Dermis microvascular lymphatic vessel endothelial cell (primary cell): ENCODE measurements around the gene SLC8A3. TPM values are rescaled to one million over a fixed set of nuclear protein-coding genes. Genes with fewer than 3 reads are reported as not detected.

Experiments used
- DNase-seq, 2 donors: peaks; one replicate each; pipeline versions ENCODE4 v3.0.0 to v3.0.0-alpha.2; 2010; ENCODE audit warnings: low read depth in 2 of 2
- total RNA-seq: library from RNA; depleted of rRNA; stranded (reverse); fragments of >200 nt; gene quantifications from 2 replicates; pipeline ENCODE4 v1.2.1, GENCODE V29; 2014

The SLC8A3 gene
- total RNA-seq, 1 donor from 2014 or later, result 0.13 TPM

DNA sequence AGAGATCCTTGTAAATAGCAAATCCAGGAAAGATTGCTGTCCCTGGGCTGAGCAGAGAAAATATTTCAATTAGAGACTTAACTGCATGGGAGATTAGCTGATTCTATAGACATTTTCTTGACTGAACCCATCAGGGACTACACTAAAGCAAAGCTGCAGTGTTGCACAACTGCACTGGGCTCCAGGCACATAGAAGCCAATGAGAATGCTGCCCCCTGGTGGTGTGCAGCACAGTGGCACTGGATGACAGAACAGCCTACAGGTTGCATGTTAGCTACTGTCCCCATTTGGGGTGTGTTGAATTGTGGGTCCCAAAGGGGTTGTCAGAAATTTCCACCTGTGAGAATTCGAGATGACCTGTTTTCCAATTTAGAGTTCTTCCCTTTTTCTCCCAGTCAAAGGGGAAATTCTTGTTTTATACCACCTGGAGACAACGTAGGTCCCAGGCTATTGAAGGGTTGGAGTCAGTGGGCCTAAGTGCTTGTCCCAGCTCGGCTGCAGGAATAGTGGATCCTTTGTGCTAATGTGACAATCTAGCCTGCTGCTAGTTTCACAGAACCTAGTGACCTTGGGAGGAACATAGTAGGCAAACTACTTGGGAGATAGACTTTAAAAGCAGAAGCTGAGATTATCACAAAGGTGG is 114.7 kb downstream of the SLC8A3 start:
- DNase-seq, result peak; percentile 52 to 70

DNA sequence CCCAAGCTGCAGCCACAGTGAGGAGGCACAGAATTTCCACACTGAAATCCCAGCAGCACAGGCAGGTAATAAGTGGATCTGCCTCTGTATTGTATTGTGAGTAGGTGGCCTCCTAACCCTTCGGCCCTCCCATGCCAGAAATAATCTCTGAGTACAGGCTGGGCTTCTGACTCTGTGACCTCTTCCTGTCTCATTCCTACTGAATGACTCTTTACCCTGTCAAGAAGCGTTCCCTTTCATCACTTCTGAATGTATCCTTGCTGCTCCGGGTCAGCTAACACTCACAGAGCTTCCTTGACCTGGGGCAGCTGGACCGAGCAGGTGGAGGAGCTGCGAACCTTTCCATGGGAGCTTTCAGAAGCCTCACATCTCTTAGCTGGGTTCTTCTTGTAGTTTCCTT is 119.6 kb downstream of the SLC8A3 start:
- no peak for DNase-seq

DNA sequence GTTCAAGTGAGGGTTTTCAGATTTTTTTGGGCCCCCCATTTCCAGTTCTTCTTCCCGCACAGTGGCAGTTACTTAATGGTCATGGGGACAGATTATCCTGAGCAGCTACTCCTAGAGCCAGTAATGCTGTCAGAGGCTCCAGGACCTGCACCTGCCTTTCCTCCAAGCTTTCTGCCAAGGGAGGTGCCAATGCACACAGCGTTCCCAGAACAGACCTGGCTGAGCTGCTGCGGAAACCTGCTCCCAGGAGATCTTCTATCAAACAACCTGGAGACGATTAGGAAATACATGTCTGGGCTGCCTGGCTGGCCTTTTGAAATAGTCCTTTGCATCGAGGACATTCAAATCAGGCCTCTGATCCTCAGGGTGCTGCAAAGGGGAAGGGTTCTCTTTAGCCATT is 120.9 kb downstream of the SLC8A3 start:
- DNase-seq, result no peak

DNA sequence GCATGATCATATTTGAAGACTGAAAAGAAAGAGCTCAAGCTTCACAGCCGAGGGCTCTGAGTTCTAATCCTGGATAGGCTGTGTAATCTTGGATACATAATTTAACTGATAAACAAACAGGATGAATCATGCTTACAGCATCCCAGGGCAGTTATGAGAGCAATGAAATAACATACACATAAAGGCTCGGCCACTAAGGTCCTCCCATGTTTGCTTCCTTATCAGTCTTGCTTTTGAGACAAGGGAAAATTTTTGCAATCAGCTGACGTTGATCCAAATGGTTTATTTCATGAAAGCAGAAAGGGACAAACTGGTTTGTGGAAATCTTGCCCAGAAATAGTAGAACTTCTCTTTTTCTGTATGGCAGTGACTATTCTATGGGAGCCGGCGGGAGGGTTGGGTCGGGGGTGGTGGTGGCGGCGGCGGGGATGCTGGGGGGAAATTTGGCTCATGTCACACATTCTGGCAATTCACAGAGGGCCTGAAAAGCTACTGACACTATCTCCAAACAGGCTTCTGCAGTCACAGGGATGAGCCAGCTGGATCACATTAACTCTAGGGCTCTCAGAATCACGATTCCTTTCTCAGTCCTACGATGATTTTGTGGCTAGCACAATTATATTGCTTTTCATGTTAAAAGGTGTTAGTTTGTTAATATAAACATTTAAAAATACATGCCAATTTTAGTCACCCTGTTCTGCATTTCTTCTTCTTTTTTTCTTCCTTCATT is 124.5 kb downstream of the SLC8A3 start:
- DNase-seq, result no peak

DNA sequence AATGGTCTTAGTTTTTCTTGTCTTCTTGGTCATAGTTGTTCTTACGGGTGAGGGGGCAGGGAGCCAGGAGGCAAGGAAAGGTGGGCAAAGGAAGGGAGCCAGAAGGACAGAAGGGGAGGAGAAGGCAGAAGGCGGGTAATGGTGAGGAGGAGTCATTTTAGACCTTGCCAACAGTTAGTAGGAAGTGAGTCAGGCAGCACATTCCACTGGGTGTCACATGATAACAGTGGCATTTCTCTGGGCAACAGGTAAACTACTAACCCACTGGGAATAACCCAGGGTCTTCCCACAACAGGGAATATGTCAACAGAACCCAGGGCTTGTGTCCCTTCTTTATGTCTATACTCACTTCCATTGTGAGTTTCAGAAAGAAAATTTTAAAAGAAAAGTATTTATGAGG is 127.6 kb downstream of the SLC8A3 start:
- DNase-seq, result no peak

DNA sequence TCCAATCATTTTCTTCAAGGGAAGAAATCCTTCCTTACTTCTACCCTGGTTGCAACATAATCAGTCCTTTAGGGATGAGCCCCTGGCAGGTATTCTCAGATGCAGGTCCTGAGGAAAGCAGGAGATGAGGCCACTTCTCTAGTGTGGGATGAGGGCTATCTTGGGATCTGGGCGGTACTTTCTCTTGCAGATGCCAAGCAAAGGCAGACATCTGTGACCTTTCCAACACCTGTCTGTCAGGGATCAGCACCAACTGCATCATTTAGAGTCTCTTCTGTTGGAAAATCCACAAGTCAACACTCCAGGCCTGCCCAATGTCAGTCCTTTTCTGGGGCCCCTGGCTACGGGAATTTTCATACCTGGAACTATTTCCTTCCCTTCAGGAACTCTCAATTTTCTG is 129.2 kb downstream of the SLC8A3 start:
- no peak for DNase-seq

DNA sequence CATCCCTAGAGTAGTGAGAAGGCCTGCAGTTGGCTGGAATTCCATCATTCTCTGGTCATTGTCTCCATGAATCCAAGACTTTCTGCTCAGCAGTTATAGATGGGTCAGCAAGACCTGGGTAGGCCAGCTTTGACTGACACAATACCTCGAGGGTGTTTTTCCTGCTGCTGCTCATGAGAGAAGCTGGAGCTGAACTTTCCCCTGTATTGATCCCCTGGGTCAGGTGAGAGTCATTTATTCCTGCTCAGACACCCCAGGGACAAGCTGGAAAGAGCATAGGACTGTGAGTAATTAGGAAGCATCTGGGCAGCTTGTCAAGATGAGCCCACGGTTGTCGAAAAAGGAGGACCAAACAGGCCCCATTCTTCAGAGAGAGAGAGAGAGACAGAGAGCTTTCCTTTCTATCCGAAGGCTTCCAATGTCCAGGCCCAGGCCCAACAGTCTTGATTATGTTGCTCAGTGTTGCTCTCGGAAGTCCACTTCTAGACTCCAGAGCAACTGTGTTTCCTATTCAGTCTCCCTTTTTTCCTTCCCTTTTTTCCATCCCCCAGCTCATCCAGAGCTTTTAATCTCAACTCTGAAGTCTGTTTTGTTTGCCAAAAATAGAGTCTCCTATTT is 131.1 kb downstream of the SLC8A3 start:
- DNase-seq, result no peak

DNA sequence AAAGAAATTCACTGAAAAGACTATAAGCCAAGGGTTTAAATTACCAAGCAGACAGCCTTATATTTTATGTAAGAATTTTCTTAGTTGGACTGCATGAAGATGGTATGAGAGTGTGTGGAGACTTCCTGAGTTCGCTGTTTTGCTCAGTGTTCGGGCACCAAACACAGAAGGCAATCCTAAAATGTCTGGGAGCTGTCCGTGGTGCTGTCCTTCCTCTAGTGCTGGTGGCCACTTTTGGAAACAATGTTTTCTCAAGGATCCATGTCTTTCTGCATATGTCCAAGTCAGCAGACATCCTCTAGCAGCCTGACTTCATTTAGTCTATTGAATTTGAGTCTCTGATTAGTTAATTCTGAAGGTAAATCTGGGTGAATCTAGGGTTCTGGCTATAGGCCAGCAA is 135.8 kb downstream of the SLC8A3 start:
- DNase-seq, result peak in 1 of 2 donors; percentile 21

DNA sequence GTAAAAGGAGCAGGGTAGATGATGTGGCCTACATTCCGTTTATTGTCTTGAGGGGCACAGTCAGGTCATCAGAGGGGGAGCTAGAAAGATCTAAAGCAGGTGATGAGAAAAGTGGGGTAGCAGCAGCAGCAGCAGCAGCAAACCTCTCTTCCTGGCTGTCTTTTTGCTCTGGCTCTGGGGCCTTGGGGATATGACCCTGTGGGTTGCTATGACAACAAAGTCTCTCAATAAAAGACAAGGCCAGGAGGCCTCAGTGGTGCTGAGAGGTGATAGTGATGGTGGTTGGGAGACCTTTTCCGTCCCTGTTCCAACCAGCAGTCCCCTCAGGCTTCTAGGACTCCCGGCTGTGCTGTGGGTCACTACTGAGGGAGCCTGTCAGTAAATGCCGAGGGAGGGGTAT is 138.6 kb downstream of the SLC8A3 start:
- no peak for DNase-seq

DNA sequence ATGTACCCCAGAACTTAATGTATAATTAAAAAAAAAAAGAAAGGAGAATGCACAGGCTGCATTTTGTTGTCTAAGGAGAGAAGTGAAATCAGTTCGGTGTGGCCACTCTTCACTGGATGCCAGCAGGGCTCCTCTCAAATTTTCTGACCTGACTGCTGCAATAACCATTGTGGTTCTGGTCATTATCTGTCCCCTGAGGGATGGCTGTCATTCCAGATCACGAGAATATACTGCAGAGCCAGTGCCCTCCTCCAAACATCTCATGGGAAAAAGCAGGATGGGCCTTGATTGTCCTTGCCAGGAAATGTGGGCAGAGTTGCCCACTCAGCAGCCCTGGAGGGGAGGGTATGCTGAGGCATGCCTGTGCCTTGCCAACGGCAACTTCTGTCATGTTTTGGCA is 139.1 kb downstream of the SLC8A3 start:
- no peak for DNase-seq

DNA sequence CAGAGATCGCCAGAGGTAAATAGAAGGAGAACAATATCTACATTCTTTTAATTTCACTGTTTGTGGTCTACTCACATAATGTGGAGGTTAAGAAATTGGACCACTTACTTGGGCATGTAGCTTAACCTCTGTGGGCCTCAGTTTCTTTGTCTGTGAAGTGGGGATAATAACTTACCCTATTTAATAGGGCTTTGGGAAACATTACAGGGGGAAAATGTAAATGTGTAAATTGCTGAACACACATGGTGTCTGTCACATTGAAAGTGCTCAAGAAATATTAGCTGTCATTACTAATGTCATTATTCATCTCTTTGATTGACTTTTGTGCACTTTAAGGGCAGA is 140.5 kb downstream of the SLC8A3 start:
- no peak for DNase-seq

DNA sequence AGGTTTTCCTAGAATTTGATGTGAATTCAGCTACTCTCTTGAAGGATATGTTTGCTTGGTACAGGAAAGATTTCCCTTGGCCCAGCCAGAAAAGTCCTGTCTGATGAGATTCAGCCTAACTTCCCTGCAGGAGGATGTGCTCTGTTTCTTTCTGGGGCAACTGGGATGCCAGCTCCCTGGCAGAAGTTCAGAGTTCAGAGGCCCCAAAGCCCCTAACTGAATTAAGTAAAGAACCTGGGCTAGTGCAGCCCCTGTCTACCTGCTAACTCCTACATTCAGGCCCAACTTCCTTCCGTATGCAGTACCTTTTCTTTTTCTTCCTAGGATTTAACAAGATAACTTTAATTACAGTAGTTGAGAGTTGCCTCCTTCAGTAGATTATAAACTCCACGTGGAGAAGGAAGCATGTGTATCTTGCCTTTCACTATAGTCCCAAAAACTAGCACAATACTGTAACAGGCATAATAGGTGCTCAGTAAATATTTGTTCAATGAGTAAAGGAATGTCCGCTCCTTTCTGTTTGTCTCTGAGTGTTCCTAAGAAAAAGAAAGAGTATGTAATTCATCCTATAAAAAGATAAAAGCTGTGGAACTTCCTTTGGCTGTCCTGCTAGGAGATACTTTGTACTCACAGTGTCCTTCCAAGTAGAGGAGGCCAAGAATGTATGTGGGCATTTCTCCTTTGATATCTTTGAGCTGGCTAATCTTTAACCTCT is 141.0 kb downstream of the SLC8A3 start:
- DNase-seq, result no peak

DNA sequence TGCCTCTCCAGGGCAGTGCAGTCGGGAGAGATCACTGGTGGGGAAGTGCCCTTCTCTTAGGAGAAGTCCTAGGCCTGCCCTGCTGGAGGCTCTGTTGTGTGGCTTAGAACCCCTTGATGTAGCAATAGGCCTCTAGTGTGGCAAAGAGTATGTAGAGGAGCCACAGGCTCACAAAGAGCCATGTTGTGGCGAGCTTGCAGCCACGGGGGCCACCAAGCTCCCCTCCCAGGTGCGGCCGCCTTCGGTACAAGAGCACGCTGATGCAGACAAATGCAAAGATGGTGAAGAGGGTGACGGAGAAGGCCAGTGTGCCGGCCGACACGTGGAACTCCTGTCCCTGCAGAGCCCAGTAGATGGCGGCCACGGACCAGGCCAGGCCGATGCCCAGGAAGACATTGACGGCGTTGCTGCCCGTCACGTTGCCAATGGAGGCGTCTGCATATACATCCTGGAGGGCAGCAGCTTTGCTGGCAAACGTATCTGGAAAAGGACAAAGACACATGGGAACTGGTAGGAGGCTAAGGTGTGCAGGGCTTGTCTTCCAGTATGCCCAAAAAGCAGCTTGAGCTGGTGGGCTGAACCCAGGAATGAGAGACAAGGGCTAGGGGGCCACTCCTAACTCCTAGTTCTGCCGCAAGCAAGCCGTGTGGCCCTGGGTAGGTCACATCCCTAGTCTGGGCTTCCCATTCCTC is 142.8 kb downstream of the SLC8A3 start:
- DNase-seq, result peak; percentile 33 to 73

DNA sequence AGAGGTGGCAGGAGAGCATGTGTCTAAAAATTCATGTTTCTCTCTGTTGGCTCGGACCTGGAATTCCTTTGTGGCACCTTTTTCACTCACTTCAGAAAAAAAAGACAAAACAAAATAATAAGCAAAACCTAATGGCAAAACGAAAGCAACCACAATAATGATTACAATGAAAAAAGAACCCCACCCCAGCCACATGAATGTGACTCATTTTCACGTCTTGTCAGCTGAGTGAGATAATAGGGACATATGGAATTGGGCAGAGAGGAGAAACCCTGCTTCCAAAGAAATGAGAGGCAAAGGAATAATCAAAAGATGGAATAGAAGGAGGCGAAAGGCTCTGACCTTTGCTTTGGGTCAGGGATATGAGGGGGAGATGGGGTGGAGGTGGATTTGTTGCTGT is 143.4 kb downstream of the SLC8A3 start:
- DNase-seq, result no peak

DNA sequence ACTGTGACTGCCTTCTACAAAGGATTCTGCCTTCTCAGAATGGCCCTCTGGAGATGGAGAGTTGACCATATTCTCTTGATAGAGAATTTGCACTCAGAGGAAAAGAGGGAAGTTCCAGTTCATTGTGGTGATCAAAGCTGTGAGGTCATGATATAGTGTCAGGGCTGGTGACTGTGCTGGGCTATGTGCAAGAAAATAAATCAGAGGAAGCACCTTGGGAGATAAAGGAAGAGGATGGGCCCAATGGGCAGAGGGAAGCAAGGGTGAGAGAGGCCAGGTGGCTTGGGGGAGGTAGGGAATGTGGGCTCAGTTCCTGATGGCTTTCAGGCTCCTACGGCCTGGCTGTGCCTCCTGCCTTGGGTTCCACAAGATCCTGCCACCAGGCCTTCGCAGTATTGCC is 145.8 kb downstream of the SLC8A3 start:
- no peak for DNase-seq

DNA sequence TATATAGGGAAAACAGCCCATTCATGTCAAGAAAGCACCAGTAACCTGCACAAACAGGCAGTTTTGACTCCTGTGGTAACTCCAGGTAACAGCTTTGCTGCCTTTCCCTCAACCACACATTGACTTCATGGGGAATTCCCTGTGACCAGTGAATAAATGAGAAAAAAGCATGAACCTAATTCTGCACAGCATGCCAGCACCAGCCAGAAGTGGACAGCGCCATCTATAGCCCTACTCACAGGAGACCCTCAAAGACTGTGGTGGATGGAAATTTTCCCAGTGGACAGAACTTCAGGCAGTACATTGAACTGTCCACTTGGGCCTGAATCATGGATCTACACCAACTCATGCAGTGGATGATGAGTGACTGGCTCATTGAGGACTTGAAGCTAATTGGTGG is 152.1 kb downstream of the SLC8A3 start:
- no peak for DNase-seq

DNA sequence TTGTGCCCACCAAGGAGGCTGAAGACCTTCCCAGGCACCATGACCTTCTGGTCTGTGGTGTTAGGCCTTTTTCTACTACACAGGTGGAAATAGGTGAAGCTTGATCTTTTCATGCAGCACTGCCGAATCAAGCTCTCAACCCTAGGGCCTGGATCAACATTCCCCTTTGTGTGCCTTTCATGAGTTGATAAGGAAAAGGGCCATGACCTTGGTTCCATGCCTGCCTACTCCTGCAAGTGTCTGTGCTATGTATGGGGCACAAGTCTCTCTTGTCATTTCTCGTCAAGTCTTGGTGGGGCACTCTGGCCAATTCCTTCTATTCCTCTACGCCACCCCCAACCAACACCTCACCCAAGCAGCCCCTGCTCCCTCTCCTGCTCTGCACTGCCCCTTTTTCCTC is 154.5 kb downstream of the SLC8A3 start:
- DNase-seq, result no peak

DNA sequence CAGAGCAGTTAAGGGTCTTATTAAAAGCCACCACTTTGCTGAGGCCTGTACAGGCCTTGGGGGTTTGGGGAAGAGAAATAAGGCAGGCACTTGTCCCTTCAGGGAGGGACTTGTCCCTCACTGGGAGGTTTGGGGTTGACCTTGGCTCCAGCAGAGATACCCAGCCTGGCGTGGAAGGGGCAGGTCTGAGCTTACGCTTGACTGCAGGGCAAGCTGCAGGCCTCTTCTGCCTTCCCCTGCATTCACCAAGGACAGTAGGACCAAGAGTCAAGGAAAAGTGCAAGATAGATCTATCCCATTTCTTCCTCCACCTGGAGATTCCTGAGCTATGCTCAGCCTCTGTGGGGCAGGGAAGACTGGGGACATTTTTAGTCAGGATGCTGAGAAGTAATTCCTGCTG is 155.2 kb downstream of the SLC8A3 start:
- DNase-seq, result no peak

DNA sequence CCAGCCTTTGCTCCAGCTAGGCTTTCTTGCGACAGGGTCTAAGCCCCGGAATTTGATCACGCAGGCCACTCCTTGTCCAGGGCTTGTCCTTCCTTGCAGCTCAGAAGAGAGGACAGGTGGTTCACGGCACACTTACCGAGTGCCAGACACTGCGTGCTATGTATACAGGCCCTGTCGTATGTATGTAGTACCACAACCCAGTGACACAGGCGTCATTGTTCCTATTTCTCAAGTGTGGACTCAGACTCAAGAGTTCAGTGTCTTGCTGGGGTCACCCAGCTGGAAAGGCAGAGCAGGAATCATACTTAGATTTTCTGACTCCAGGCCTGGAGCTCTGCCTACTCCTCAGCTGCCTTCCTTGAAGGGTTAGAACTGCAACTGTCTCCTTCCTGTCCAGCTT is 155.6 kb downstream of the SLC8A3 start:
- DNase-seq, result no peak

DNA sequence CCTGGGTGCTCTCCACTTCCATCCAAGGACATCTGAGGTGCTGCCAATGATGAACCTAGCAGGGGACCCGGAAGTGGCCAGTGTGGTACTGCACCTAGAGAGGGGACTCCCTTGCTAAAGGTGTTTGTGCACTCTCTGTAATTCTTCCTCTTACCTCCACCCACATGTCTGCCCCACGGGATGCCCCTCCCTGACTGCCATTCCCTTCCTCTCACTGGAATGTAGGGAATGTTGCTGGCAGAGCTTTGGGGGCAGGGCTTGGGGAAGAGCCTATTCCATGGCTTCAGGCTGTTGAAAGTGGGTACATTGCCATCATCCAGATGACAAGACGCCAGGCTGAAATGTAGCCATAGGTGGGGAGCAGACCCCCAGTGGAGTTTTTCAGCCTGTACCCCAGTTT is 156.3 kb downstream of the SLC8A3 start:
- peak in 1 of 2 donors; percentile 14 for DNase-seq

DNA sequence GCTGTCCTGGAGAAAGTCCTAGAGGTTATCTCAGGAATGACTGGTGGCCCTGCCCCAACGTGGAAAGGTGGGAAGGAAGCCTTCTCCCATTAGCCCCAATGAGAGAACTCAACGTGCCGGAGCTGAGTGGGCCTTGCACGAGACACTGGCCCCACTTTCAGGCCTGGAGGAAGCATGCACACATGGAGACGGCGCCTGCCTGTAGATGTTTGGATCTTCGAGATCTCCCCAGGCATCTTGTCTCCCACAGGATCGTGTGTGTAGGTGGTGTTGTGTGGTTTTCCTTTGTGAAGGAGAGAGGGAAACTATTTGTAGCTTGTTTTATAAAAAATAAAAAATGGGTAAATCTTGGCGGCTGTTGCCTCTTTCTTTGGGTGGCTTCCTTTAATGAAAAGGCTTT is 156.7 kb downstream of the SLC8A3 start:
- no peak for DNase-seq
